K562 (cell line): ENCODE results near the gene ZFP2. TPM values are rescaled to one million over a fixed set of nuclear protein-coding genes. Genes with fewer than 3 reads are reported as not detected.

Experiments used
- CTBP1 ChIP-seq: fragments of 450-650 bp; IDR thresholded peaks from 2 replicates; pipeline ENCODE4 v1.6.1; 2016; ENCODE audit warnings: borderline replicate concordance
- DIDO1 ChIP-seq: fragments of 450-650 bp; IDR thresholded peaks from 2 replicates; pipeline ENCODE4 v1.6.1; 2016; ENCODE audit warnings: low read depth, missing biosample characterization, missing genetic modification characterization
- L3MBTL2 ChIP-seq: fragments of 450-650 bp; IDR thresholded peaks from 2 replicates; pipeline ENCODE4 v1.6.1; 2016; ENCODE audit warnings: mild to moderate bottlenecking, moderate library complexity
- LEF1 ChIP-seq: fragments of 450-650 bp; IDR thresholded peaks from 2 replicates; pipeline ENCODE4 v1.6.1; 2016; ENCODE audit warnings: mild to moderate bottlenecking
- MITF ChIP-seq: IDR thresholded peaks from 2 replicates; pipeline ENCODE4 v1.6.1; 2014; ENCODE audit warnings: antibody characterized with exemption
- OTX1 ChIP-seq: fragments of 450-650 bp; formaldehyde crosslinking; IDR thresholded peaks from 2 replicates; pipeline ENCODE4 v1.4.0; 2022; ENCODE audit warnings: mild to moderate bottlenecking
- POU5F1 ChIP-seq: fragments of 150-350 bp; IDR thresholded peaks from 2 replicates; pipeline ENCODE4 v1.6.1; 2014; ENCODE audit warnings: borderline replicate concordance, low read length, low read depth, mild to moderate bottlenecking; ENCODE audit not compliant: partially characterized antibody
- PRDM10 ChIP-seq: fragments of 450-650 bp; IDR thresholded peaks from 2 replicates; pipeline ENCODE4 v1.6.1; 2018; ENCODE audit not compliant: partially characterized antibody
- STAT6 ChIP-seq: sonication (generic); formaldehyde crosslinking; IDR thresholded peaks from 2 replicates; pipeline ENCODE4 v1.8.1; 2023; ENCODE audit warnings: mild to moderate bottlenecking, missing genetic modification reagents
- TOE1 ChIP-seq, 2 experiments: fragments of 450-650 bp in 1 of 2; sonication (generic) in 1 of 2; formaldehyde crosslinking in 1 of 2; IDR thresholded peaks; 2 replicates each; pipeline versions ENCODE4 v1.7.1 to v1.8.0; 2016 to 2022; ENCODE audit warnings: borderline replicate concordance in 2 of 2, mild to moderate bottlenecking in 2 of 2, antibody characterized with exemption in 1 of 2, inconsistent platforms in 1 of 2, low read depth in 1 of 2, missing genetic modification reagents in 1 of 2, moderate library complexity in 1 of 2
- TSHZ1 ChIP-seq: fragments of 250-450 bp; sonication (Bioruptor Pico); IDR thresholded peaks from 2 replicates; pipeline ENCODE4 v1.4.0; 2020; ENCODE audit warnings: mild to moderate bottlenecking, moderate library complexity
- ZBTB26 ChIP-seq: fragments of 450-650 bp; formaldehyde crosslinking; IDR thresholded peaks from 2 replicates; pipeline ENCODE4 v1.4.0; 2022; ENCODE audit warnings: missing genetic modification characterization
- ZNF583 ChIP-seq: fragments of 250-450 bp; sonication (Bioruptor Pico); IDR thresholded peaks from 2 replicates; pipeline ENCODE4 v1.4.0; 2020
- ZNF764 ChIP-seq: fragments of 250-450 bp; sonication (Bioruptor Pico); IDR thresholded peaks from 2 replicates; pipeline ENCODE4 v1.4.0; 2020; ENCODE audit warnings: low read depth, mild to moderate bottlenecking, moderate library complexity
- ZNF778 ChIP-seq: fragments of 450-650 bp; formaldehyde crosslinking; IDR thresholded peaks from 2 replicates; pipeline ENCODE4 v1.4.0; 2020; ENCODE audit warnings: mild to moderate bottlenecking, moderate library complexity
- polyA plus RNA-seq, 8 experiments: library from polyadenylated mRNA; depleted of rRNA in 4 of 8; stranded (reverse) in 5 of 8; unstranded in 3 of 8; fragments of >200 nt; fragmentation: Nextera tagmentation in 2 of 8; fragmentation: Illumina TruSeq in 1 of 8; extraction: Ambion mirVana in 2 of 8; extraction: Trizol in 1 of 8; gene quantifications; 2 replicates each; pipeline versions ENCODE4 v1.2.1 to v1.2.3, GENCODE V29; 2011 to 2014; ENCODE audit warnings: inconsistent platforms in 1 of 8, missing spikeins in 1 of 8
- total RNA-seq, 7 experiments: library from RNA; depleted of rRNA in 6 of 7; stranded (reverse); fragments of >200 nt in 6 of 7; fragmentation: Illumina TruSeq in 2 of 7; extraction: Trizol in 2 of 7; gene quantifications; 2 replicates each; pipeline versions ENCODE4 v1.2.1 to v1.2.3, GENCODE V29; 2011 to 2021; ENCODE audit warnings: low replicate concordance in 1 of 7

ZFP2 gene
- total and polyA plus RNA-seq, 9 of the 15 experiments (the other 6 are each of a cell fraction or from before 2014, with no cell fraction given), result 0.07 to 0.13 TPM; not detected in 7

GRCh38 chr5:178854284-178854683, 41.4 kb upstream of the ZFP2 start (continued):
- TF ChIP-seq ZNF778 (CRISPR knock-in tag) (no peak), L3MBTL2 (peak; percentile 93), PRDM10 (no peak), TOE1 (IDR thresholded peaks at IDR 0.05; ENCODE audit: borderline replicate concordance) (0 out of 2 replicates have a peak, but pooled peaks have one; percentile 48), TOE1 (CRISPR knock-in tag; IDR thresholded peaks at IDR 0.05; ENCODE audit: borderline replicate concordance, low read depth) (no peak), ZBTB26 (CRISPR knock-in tag) (no peak), MITF (peak; percentile 81), LEF1 (peak; percentile 80; the same call in 1 of the 2 replicates), POU5F1 (no peak), ZNF764 (CRISPR knock-in tag) (no peak), CTBP1 (peak; percentile 80; the same call in 1 of the 2 replicates), STAT6 (no peak), ZNF583 (peak; percentile 63; the same call in 1 of the 2 replicates), TSHZ1 (CRISPR knock-in tag) (no peak), DIDO1 (no peak), OTX1 (CRISPR knock-in tag) (0 out of 2 replicates have a peak, but pooled peaks have one; percentile 14)
